GM12801 (cell line): ENCODE data around the gene C10orf143.

Experiments used
- TF ChIP-seq, protein P1 (sequence below): IDR thresholded peaks from one replicate; pipeline ENCODE4 v1.5.1; 2011; ENCODE audit warnings: control low read depth; ENCODE audit not compliant: insufficient read length; ENCODE audit errors: extremely low read depth

C10orf143 gene

DNA sequence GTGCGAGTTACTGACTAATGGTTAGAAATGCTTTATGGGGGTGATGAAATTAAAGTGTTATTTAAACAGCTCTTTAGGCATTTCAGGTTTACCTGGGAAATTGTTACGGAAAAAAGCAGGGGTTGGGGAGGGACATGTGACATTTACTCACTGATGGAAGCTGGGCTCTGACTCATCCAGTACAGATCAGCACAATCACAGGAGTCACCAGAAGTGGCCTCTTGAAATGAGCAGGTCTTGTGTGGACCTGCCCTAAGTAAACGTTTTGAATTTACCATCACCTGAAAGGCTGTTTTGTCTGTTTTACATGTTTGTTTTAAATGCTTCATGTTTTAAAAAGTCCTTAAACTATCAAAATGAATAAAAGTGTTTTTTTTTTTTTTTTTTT is 27.8 kb upstream of the C10orf143 start:
- TF ChIP-seq, protein P1, sequence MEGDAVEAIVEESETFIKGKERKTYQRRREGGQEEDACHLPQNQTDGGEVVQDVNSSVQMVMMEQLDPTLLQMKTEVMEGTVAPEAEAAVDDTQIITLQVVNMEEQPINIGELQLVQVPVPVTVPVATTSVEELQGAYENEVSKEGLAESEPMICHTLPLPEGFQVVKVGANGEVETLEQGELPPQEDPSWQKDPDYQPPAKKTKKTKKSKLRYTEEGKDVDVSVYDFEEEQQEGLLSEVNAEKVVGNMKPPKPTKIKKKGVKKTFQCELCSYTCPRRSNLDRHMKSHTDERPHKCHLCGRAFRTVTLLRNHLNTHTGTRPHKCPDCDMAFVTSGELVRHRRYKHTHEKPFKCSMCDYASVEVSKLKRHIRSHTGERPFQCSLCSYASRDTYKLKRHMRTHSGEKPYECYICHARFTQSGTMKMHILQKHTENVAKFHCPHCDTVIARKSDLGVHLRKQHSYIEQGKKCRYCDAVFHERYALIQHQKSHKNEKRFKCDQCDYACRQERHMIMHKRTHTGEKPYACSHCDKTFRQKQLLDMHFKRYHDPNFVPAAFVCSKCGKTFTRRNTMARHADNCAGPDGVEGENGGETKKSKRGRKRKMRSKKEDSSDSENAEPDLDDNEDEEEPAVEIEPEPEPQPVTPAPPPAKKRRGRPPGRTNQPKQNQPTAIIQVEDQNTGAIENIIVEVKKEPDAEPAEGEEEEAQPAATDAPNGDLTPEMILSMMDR, result no peak

DNA sequence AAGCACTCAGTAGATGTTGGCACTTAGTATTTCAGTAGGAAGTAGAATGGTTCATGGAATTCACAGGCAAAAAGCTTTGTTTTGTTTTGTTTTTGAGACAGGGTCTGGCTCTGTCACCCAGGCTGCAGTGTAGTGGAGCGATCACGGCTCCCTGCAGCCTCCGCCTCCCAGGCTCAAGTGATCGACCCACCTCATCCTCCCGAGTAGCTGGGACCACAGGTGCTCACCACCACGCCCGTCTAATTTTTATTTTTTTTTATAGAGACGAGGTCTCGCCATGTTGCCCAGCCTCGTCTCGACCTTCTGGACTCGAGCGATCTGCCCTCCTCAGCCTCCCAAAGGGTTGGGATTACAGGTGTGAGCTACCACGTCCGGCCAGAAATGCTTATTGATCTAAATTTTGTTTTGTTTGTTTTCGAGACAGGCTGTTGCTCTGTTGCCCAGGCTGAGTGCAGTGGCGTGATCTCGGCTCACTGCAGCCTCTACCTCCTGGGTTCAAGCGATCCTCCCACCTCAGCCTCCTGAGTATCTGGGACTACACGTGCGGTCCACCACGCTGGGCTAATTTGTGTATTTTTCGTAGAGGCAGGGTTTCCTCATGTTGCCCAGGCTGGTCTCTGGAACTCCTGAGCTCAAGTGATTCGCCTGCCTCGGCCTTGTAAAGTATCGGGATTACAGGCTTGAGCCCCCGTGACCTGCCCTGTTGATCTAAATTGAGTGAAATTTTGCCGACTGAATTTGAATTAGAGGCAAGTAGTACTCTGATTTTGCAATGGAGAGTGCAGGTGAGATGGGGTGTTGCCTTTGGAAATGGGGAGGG is 27.2 kb upstream of the C10orf143 start:
- TF ChIP-seq, protein P1, result no peak

DNA sequence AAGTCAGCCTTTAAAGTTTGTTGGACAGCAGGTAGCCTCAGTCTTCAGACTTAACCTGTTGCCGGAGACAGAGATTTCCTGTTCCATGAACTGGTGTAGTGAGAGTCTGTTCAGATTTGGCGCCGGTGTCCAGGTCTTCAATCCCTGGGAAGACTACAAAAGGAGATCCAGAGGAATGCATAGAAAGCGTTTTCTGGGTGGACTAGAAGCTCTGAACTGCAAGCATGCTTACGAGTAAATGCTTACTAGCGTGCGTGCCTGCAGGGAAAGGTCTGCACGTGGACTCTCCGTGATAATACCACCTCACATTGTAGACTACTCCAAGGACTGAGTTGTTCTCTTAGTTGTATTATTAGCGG is 26.4 kb upstream of the C10orf143 start:
- TF ChIP-seq, protein P1, result no peak

DNA sequence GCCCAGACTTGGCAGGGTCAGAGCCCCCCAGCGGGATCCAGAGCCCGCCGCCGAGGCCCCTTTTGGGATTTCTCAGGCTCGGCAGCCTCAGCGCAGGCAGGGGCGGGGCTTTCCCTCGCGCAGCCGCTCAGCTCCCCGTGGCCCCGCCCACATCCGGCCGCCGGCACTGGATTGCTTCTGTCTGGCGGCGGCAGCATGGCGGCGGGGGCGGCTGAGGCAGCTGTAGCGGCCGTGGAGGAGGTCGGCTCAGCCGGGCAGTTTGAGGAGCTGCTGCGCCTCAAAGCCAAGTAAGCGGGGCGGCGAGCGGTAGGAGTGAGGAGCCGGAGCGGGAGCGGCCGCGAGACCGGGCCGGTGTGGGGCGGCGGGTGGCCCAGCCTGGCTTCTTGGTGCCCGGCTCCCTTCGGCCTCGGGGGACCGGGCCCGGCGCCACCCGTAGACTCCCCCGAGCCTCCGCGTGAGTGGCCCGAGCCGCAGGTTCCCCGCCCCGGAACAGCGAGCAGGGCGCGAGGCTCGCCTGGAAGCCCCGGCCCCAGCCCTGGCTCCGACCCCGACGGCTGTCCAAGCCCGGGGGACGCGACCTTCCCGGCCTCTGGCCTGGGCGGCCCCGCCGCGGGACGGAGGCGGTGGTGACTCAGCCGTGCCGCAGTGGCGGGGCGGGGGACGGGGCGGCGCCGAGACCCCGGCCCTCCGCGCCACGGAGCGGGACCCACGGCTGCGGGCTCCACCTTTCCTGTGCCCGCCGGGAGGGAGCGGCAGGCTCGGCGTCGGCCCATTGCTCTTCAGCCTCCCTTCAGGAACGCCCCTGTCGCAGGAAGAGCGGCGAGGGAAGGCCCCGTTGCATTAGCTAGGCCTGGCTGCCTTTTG is 25.8 kb upstream of the C10orf143 start, which contains the start of gene GLRX3:
GLRX3 (plus strand) TSS at position 166 of the 864 bp plus-strand sequence; CDS start at position 196, 30 bp downstream.
- TF ChIP-seq, protein P1, result no peak

DNA sequence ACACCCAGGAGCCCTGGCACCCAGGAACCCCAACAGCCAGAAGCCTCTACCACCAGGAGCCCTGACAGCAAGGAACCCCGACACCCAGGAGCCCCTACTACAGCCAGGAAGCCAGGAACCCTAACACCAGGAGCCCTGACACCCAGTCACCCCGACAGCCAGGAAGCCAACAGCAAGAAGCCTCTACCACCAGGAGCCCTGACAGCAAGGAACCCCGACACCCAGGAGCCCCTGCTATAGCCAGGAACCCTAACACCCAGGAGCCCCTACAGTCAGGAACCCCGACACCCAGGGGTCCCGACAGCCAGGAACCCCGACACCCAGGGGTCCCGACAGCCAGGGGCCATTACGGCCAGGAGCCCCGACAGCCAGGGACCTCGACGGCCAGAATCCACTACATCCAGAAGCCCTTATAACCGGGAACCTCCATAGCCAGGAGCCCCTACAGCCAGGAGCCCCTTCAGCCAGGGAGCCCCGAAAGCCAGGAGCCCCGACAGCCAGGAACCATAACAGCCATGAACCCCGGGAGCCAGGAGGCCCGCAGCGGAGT is 25.1 kb upstream of the C10orf143 start:
- TF ChIP-seq, protein P1, result no peak

DNA sequence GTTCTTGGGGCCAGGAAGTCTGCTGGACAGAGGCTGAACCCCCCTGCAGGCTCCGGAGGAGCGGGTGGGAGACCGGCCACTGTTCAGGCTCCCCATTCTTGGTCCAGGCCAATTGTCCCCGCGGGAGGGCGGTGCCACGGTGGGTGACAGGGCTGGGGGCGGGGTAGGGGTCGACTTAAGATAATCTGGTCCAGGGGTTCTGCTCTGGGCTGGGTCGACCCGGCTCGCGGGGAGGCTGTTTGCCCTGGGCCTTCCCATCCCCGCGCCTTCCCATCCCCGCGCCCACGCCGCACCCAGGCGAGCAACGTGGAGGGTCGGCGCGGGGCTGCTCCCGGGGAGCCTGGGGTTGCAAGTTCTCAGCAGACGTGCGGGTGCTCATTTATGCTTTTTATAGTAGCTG is 18.3 kb upstream of the C10orf143 start:
- TF ChIP-seq, protein P1, result no peak
